ENCODE data around the gene TRIM58.

Gene TRIM58

DNA sequence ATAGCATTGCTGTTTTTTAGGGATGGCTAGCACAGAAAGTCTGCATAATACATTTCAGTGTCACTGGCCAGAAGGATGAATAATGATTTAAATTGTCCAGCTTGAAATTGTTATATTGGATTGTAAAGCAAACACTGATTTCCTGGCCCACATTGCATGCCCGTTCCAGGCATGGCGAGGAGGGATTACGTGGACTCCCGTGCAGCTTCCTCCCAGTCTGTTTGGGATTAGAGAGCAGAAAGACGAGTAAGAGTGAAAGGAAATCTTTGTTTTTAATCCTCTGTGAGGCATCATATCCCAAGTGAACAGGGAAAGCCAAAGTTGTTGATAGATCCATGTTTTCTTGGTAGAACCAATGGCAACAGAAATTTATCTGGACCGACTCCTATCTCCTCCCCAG lies 8.4 kb downstream of the TRIM58 start:
- H3K27ac ChIP-seq, result no peak overlapping the region
- H3K4me1 ChIP-seq, result no peaks in the 10 kb centered on the region
- H3K27me3 ChIP-seq (ENCODE audit: control insufficient read depth, insufficient read depth, low read length), result no peaks in the 10 kb centered on the region
- H2AFZ ChIP-seq, result no peak overlapping the region
- H3K36me3 ChIP-seq (ENCODE audit: control insufficient read depth, insufficient read depth, low read length), result no peaks in the 10 kb centered on the region
- TF ChIP-seq, protein P1, sequence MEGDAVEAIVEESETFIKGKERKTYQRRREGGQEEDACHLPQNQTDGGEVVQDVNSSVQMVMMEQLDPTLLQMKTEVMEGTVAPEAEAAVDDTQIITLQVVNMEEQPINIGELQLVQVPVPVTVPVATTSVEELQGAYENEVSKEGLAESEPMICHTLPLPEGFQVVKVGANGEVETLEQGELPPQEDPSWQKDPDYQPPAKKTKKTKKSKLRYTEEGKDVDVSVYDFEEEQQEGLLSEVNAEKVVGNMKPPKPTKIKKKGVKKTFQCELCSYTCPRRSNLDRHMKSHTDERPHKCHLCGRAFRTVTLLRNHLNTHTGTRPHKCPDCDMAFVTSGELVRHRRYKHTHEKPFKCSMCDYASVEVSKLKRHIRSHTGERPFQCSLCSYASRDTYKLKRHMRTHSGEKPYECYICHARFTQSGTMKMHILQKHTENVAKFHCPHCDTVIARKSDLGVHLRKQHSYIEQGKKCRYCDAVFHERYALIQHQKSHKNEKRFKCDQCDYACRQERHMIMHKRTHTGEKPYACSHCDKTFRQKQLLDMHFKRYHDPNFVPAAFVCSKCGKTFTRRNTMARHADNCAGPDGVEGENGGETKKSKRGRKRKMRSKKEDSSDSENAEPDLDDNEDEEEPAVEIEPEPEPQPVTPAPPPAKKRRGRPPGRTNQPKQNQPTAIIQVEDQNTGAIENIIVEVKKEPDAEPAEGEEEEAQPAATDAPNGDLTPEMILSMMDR (IDR thresholded peaks at IDR 0.05), result no peak
- H3K9ac ChIP-seq, result no peak overlapping the region
- H3K4me2 ChIP-seq (ENCODE audit: low read length), result no peak overlapping the region
- no peaks in the 10 kb centered on the region for H3K9me3 ChIP-seq (ENCODE audit: control insufficient read depth, low read length)
- H3K79me2 ChIP-seq, result no peaks in the 10 kb centered on the region
- H3K4me3 ChIP-seq (ENCODE audit: low read depth, low read length), result no peak overlapping the region

DNA sequence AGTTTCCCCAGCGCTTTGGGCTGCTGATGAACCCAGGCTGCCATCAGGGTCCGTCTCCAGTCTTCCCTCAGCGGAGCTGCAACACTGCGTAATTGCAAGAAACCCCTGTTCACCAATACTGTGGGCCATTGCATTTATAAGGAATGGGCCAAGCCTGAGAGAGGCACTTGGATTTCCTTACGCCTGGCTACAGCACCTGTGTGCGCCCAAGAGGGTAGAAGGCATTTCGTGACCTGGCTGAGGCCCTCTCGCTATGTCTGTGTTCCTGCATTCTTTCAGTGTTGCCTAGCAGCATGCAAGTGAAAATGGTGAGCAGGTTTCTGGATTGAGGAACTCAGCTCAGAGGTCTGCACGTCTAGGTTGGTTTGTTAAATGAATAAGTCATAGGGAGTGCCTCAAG lies 26.4 kb downstream of the TRIM58 start:
- no peaks in the 10 kb centered on the region for H3K36me3 ChIP-seq (ENCODE audit: control insufficient read depth, insufficient read depth, low read length)
- H3K9ac ChIP-seq, result no peak overlapping the region
- H2AFZ ChIP-seq, result no peak overlapping the region
- no peaks in the 10 kb centered on the region for H3K79me2 ChIP-seq
- no peak overlapping the region for H3K4me3 ChIP-seq (ENCODE audit: low read depth, low read length)
- TF ChIP-seq, protein P1 (IDR thresholded peaks at IDR 0.05), result no peak
- no peaks in the 10 kb centered on the region for H3K4me1 ChIP-seq
- no peaks in the 10 kb centered on the region for H3K27me3 ChIP-seq (ENCODE audit: control insufficient read depth, insufficient read depth, low read length)
- no peak overlapping the region for H3K4me2 ChIP-seq (ENCODE audit: low read length)
- H3K9me3 ChIP-seq (ENCODE audit: control insufficient read depth, low read length), result no peaks in the 10 kb centered on the region
- no peak overlapping the region for H3K27ac ChIP-seq

DNA sequence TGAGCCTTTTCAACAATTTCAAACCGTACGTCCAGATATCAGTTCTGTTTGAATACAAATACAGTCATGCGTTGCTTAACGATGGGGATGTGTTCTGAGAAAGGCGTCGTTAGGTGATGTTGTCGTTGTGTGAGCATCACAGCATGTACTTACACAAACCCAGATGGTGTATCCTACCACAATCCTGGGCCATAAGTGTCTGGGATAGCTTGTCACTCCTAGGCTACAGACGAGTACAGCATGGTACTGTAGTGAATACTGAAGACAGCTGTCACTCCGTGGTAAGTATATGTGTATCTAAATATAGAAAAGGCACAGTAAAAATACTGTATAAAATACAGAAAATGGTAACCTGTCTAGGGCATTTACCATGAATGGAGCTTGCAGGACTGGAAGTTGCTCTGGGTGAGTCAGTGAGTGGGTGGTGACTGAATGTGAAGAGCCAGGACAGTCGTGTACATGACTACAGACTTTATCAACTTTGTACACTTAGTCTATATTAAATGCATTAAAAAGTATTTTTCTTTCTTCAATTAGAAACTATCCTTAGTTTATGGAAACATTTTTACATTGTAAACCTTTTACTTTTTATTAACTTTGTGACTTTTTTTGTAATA lies 27.9 kb downstream of the TRIM58 start:
- Histone ChIP-seq H3K27ac (no peak overlapping the region), H3K79me2 (no peaks in the 10 kb centered on the region), H3K9me3 (ENCODE audit: control insufficient read depth, low read length) (no peaks in the 10 kb centered on the region), H3K9ac (no peak overlapping the region), H3K4me1 (no peaks in the 10 kb centered on the region), H3K27me3 (ENCODE audit: control insufficient read depth, insufficient read depth, low read length) (no peaks in the 10 kb centered on the region), H3K4me2 (ENCODE audit: low read length) (no peak overlapping the region), H3K4me3 (ENCODE audit: low read depth, low read length) (no peak overlapping the region), H2AFZ (no peak overlapping the region), H3K36me3 (ENCODE audit: control insufficient read depth, insufficient read depth, low read length) (no peaks in the 10 kb centered on the region)
- TF ChIP-seq, protein P1 (IDR thresholded peaks at IDR 0.05), result no peak

DNA sequence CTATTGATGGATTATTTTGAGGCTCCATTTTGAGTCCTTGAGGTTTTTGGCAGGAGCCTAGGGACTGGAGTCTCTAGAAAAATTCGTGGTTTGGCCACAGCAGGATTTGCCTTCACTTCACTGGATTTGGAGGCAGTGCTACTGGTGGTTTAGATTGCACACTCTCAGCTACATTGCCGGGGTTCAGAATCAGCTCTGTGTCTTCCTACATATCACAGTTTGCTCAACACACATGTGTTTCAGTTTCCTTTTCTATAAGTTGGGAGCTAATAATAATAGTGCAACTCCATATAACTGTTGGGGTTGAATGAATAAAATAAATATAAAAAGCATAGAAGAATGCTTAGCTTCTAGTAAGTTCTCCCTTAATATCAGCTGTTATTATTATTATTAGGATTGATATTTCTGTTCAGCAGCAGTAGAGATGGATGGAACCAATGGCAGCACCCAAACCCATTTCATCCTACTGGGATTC lies 38.2 kb downstream of the TRIM58 start, which contains the start of gene OR2W3:
Gene OR2W3 (plus strand): TSS at position 425 of the 475 bp plus-strand sequence. CDS start 0 bp downstream, at position 425.
- Histone ChIP-seq H3K4me3 (ENCODE audit: low read depth, low read length) (no peak within 1 kb of the TSS), H3K27me3 (ENCODE audit: control insufficient read depth, insufficient read depth, low read length) (no peaks in the 10 kb centered on the region), H3K9me3 (ENCODE audit: control insufficient read depth, low read length) (no peaks in the 10 kb centered on the region), H3K79me2 (no peaks in the 10 kb centered on the region), H3K4me1 (no peaks in the 10 kb centered on the region), H3K36me3 (ENCODE audit: control insufficient read depth, insufficient read depth, low read length) (no peaks in the 10 kb centered on the region), H2AFZ (no peak within 1 kb of the TSS), H3K9ac (no peak within 1 kb of the TSS), H3K27ac (no peak within 1 kb of the TSS), H3K4me2 (ENCODE audit: low read length) (no peak within 1 kb of the TSS)
- TF ChIP-seq, protein P1 (IDR thresholded peaks at IDR 0.05), result no peak

DNA sequence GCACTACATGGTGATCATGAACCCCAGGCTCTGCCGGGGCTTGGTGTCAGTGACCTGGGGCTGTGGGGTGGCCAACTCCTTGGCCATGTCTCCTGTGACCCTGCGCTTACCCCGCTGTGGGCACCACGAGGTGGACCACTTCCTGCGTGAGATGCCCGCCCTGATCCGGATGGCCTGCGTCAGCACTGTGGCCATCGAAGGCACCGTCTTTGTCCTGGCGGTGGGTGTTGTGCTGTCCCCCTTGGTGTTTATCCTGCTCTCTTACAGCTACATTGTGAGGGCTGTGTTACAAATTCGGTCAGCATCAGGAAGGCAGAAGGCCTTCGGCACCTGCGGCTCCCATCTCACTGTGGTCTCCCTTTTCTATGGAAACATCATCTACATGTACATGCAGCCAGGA lies 39.0 kb downstream of the TRIM58 start:
- no peaks in the 10 kb centered on the region for H3K27me3 ChIP-seq (ENCODE audit: control insufficient read depth, insufficient read depth, low read length)
- no peak overlapping the region for H3K9ac ChIP-seq
- no peak overlapping the region for H3K27ac ChIP-seq
- no peak overlapping the region for H3K4me3 ChIP-seq (ENCODE audit: low read depth, low read length)
- H3K9me3 ChIP-seq (ENCODE audit: control insufficient read depth, low read length), result no peaks in the 10 kb centered on the region
- no peaks in the 10 kb centered on the region for H3K36me3 ChIP-seq (ENCODE audit: control insufficient read depth, insufficient read depth, low read length)
- no peaks in the 10 kb centered on the region for H3K79me2 ChIP-seq
- no peak overlapping the region for H3K4me2 ChIP-seq (ENCODE audit: low read length)
- H2AFZ ChIP-seq, result no peak overlapping the region
- TF ChIP-seq, protein P1 (IDR thresholded peaks at IDR 0.05), result no peak
- no peaks in the 10 kb centered on the region for H3K4me1 ChIP-seq
